Calu3 (cell line): ENCODE results near the gene ATP11A. TPM values are rescaled to one million over a fixed set of nuclear protein-coding genes. Genes with fewer than 3 reads are reported as not detected.

Source experiments
- BruUV-seq: library from RNA; stranded (reverse); fragments of 400-500 nt; replicated peaks from 2 replicates; lab custom pipeline; 2021; lab: Mats Ljungman, UMichigan
- CTCF ChIA-PET: fragments of 300-600 bp; sonication (Branson Sonifier 250); formaldehyde crosslinking; loops from one replicate; lab custom pipeline; 2022; ENCODE audit warnings: antibody characterized with exemption; lab: Charles Lee
- DNase-seq: peaks from one replicate; pipeline ENCODE4 v3.0.0; 2022
- H3K27ac Mint-ChIP-seq: one replicate; pipeline ENCODE4 v1.8.0; 2022; ENCODE audit warnings: mixed read lengths; ENCODE audit not compliant: unreplicated experiment
- H3K27me3 Mint-ChIP-seq: one replicate; pipeline ENCODE4 v1.8.0; 2022; ENCODE audit warnings: mixed read lengths; ENCODE audit not compliant: unreplicated experiment
- H3K36me3 Mint-ChIP-seq: one replicate; pipeline ENCODE4 v1.8.0; 2022; ENCODE audit warnings: mild to moderate bottlenecking, moderate library complexity, mixed read lengths; ENCODE audit not compliant: insufficient read depth, unreplicated experiment
- H3K4me1 Mint-ChIP-seq: one replicate; pipeline ENCODE4 v1.8.0; 2022; ENCODE audit warnings: mild to moderate bottlenecking, low read depth, mixed read lengths; ENCODE audit not compliant: unreplicated experiment
- H3K4me3 Mint-ChIP-seq: one replicate; pipeline ENCODE4 v1.8.0; 2022; ENCODE audit warnings: mild to moderate bottlenecking, low read depth, moderate library complexity, mixed read lengths; ENCODE audit not compliant: unreplicated experiment
- H3K9me3 Mint-ChIP-seq: one replicate; pipeline ENCODE4 v1.8.0; 2022; ENCODE audit warnings: low read depth, mixed read lengths; ENCODE audit not compliant: unreplicated experiment
- intact Hi-C: fragments of 100-400 bp; cut with micrococcal nuclease; formaldehyde crosslinking; loops from one replicate; pipeline ENCODE4 v1.10.0; 2022; ENCODE audit not compliant: unreplicated experiment
- total RNA-seq: library from RNA; stranded (reverse); gene quantifications from 2 replicates; pipeline ENCODE4 v1.2.3, GENCODE V29; 2022
- TF ChIP-seq, protein P1 (sequence below): fragments of 200-600 bp; IDR thresholded peaks from one replicate; pipeline ENCODE4 v1.8.0; 2022; ENCODE audit warnings: antibody characterized with exemption; ENCODE audit not compliant: unreplicated experiment

The ATP11A gene
- total RNA-seq, 1 experiment from 2014 or later = 115 TPM

GRCh38 chr13:112720251-112720650 lies 30.4 kb downstream of the ATP11A start:
- peak overlapping the region; percentile 93 for H3K27ac Mint-ChIP-seq
- no peaks in the 10 kb centered on the region for H3K9me3 Mint-ChIP-seq
- CTCF ChIA-PET = no interaction called here
- DNase-seq = no peak
- H3K36me3 Mint-ChIP-seq = peaks cover 19% of the 10 kb centered on the region
- H3K4me1 Mint-ChIP-seq = peaks cover 29% of the 10 kb centered on the region
- TF ChIP-seq, protein P1, sequence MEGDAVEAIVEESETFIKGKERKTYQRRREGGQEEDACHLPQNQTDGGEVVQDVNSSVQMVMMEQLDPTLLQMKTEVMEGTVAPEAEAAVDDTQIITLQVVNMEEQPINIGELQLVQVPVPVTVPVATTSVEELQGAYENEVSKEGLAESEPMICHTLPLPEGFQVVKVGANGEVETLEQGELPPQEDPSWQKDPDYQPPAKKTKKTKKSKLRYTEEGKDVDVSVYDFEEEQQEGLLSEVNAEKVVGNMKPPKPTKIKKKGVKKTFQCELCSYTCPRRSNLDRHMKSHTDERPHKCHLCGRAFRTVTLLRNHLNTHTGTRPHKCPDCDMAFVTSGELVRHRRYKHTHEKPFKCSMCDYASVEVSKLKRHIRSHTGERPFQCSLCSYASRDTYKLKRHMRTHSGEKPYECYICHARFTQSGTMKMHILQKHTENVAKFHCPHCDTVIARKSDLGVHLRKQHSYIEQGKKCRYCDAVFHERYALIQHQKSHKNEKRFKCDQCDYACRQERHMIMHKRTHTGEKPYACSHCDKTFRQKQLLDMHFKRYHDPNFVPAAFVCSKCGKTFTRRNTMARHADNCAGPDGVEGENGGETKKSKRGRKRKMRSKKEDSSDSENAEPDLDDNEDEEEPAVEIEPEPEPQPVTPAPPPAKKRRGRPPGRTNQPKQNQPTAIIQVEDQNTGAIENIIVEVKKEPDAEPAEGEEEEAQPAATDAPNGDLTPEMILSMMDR = no peak
- no peaks in the 10 kb centered on the region for H3K27me3 Mint-ChIP-seq
- intact Hi-C loops = no loop called here
- no TSS peak for BruUV-seq
- peak overlapping the region; percentile 24 for H3K4me3 Mint-ChIP-seq

- DNase-seq = no peak
- BruUV-seq = TSS peak; percentile 65
- H3K36me3 Mint-ChIP-seq = peaks cover 17% of the 10 kb centered on the region
- CTCF ChIA-PET = no interaction called here
- TF ChIP-seq, protein P1 = no peak
- intact Hi-C loops = no loop called here
- H3K9me3 Mint-ChIP-seq = no peaks in the 10 kb centered on the region
- H3K4me1 Mint-ChIP-seq = peaks cover 35% of the 10 kb centered on the region
- H3K4me3 Mint-ChIP-seq = peak overlapping the region; percentile 62
- H3K27me3 Mint-ChIP-seq = no peaks in the 10 kb centered on the region
- H3K27ac Mint-ChIP-seq = peak overlapping the region; percentile 93
Measured at GRCh38 chr13:112720814-112721197, 31.0 kb downstream of the ATP11A start.

DNA sequence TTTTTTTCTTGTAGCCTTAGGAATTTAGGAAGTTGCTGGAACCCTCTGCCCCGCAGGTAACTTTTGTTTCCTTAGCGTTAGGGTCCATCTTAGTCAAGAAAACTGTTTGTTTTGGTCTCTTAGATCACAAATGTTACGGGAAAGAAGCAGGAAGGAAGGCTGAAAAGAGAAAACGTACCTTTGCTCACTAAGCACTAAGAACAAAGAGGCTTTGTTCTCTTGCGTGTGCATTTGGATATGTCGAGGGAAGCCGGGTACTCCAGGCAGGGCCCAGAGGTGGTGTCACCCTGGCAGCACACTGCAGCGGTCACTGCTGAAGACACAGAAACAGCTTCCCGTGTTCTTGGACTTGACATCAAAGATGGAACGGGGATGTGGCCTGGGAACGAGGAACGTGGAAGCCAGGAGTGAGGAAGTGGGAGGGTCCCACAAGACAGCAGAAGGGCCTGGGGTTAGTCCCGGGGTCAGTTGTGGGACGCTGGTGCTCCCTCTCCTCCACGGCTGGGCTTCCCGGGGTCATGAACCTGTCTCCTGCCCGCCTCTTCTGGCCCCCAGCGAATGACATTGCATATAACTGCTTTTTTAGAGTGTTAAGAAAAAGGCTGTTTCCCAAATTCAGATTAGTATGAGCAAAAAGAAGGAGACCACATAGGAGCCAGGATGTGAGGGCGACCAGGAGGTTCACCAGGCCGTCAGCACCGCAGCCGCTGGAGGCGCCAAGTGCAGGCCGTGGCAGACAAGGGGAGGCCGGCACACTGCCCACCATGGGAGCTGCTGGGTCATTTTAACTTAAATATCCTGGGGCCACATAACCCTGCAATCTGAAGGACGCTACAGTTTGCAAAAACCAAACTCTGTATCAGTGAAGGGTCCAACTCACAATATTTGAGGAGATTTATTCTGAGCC lies 31.6 kb downstream of the ATP11A start:
- peak overlapping the region; percentile 62 for H3K4me3 Mint-ChIP-seq
- H3K4me1 Mint-ChIP-seq = peaks cover 41% of the 10 kb centered on the region
- DNase-seq = peak; percentile 37
- intact Hi-C loops = no loop called here
- TSS peak; percentile 86 for BruUV-seq
- no peaks in the 10 kb centered on the region for H3K9me3 Mint-ChIP-seq
- CTCF ChIA-PET = no interaction called here
- TF ChIP-seq, protein P1 = no peak
- peaks cover 19% of the 10 kb centered on the region for H3K36me3 Mint-ChIP-seq
- H3K27ac Mint-ChIP-seq = peak overlapping the region; percentile 93
- no peaks in the 10 kb centered on the region for H3K27me3 Mint-ChIP-seq

GRCh38 chr13:112722433-112723263 lies 32.8 kb downstream of the ATP11A start:
- TF ChIP-seq, protein P1 = no peak
- peaks cover 19% of the 10 kb centered on the region for H3K36me3 Mint-ChIP-seq
- peaks cover 41% of the 10 kb centered on the region for H3K4me1 Mint-ChIP-seq
- intact Hi-C loops = no loop called here
- CTCF ChIA-PET = no interaction called here
- no peaks in the 10 kb centered on the region for H3K9me3 Mint-ChIP-seq
- DNase-seq = peak; percentile 62
- H3K27me3 Mint-ChIP-seq = no peaks in the 10 kb centered on the region
- H3K4me3 Mint-ChIP-seq = peak overlapping the region; percentile 62
- H3K27ac Mint-ChIP-seq = peak overlapping the region; percentile 93
- no TSS peak for BruUV-seq
